Stimulated activated CD4-positive, alpha-beta T cell treated with anti-CD3 and anti-CD28 coated beads, Interleukin-1b, Interleukin-23, amount 100 ng/mL, for 24 hours (primary cell): ENCODE results near the gene RPS8.
"Not testable (repeated sequence)": the region's sequence is repeated elsewhere in the genome, so short reads cannot be mapped to it uniquely, and the experiment has no call there.

ENCODE experiments used
- DNase-seq, 4 experiments: peaks; one replicate each; pipeline ENCODE4 v3.0.0-alpha.2; 2020; ENCODE audit warnings: low read depth in 4 of 4, low spot score in 1 of 4

RPS8 gene

DNA sequence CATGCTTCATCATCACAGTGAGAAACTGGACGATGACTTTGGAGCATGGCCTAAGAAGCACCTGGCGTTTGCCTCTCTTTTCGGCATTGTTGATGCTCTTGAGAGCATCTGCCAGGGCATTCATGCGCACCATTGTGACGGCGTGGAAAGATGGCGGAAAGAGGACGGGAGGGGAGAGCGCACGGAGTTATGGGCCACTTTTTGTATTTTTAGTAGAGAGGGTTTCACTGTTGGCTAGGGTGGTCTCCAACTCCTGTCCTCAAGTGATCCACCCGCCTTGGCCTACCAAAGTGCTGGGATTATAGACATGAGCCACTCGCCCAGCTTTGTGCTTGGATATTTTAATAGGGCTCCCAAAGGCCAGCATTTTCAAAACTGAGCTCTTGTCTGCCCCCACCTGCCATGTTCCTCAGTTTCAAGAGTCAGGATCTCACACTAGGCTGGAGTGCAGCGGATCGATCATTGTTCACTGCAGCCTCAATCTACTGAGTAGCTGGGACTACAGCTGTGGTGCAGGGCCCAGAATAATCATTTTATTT, 5.3 kb downstream of the RPS8 start:
- DNase-seq = no peak

DNA sequence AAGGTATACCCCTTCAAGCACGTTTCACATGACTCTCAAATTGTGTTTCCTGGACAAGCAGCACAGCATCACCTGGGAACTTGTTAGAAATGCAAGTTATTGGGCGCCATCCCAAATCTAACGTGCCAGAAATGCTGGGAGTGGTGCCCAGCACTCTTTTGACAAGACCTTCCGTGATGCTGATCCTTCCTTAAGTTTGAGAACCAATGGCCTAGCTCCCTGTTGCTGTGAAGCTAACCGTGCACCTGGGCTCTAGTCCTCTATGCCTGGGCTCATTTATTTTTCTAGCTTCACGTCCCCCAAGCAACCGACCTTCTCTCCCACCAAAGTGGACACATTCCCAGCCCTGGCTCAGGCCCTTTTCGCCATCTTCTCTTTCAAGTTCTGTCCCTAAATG, 8.4 kb downstream of the RPS8 start:
- no peak for DNase-seq

DNA sequence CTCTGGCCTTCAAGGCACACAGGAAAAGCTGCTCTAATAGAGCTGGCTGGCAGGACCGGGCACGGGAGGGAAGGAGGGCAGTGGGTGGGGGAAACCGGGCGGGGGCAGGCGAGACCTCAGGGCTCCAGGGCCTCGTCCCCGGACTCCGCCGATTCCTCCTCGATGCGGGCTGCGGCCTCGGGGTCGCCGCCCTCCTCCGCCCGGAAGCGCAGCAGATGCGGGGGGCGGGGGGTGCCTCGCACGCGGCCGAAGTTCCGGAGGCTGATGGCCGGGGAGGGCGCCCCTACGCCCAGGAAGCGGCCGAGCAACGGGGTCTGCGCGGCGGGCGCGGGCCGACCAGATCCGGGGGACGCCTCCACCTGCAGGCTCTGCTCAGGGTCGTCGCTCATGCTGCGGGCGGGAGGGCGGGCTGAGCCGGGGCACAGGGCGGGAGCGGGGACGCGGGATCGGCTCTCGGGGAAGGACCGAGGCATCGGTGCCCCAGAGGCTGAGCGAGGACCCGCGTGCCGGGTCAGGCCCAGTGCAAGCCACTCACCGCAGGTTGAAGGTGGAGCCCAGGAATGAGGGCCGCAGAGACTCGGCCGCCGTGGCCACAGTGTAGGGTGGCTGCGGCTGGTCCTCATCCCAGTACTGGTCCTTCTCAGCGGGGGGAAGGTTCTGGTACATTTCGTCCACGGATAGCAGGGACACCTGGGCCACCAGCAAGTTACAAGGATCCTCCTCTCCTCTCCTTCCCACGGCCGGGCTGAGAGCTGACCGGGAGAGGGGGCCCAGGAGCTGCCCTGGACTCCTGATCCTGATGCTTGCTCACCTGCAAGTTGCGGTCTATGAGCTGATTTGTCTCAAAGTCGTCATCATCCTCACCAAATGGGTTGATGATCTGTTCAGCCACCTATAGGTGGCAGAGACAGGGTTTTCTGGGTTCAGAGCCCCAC, 9.0 kb downstream of the RPS8 start:
- no peak for DNase-seq

DNA sequence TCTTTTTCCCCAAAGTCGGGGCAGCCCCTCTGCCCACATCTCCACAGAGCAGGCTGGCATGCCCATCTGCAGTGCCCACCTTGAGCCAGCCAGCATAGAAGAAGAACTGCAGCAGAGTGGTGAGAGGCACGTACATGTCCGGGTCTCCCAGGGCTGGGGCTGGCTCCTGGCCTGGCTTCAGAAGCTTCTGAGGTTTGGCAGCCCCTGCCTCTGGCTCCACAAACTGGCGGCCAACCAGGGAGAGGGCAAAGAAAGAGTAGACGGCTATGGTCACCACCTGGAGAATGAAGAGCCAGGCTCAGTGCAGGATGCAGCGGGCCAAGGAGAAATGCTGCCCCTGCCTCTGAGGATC, 9.7 kb downstream of the RPS8 start:
- no peak for DNase-seq

DNA sequence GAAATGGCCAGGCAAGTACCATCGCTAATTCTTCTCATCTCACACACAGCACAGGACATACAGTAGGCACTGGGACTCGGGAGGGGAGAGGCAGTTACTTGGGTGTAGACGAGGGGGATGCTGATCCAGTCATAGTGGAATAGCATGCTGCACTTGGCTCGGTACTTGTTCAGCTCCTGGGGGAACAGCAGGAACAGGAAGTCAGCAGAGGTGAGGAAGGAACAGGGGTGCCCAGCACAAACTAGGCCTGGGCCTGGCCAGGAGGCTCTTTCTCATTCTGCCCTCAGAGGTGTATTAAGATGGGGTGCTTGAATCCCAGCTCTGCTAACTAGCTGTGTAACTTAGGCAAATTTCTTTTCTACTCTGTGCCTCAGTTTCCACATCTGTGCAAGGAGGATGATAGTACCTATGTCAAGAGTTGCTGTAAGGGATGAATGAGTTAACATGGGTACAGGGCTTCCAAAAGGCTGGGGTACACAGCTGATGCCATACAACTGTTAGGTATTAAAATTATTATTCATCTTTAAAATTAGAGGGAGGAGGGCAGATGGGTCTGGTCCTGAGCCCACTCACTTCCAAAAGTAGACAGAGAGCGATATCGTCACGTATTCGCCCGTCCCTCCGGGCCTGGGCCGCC, 10.3 kb downstream of the RPS8 start:
- DNase-seq = no peak

DNA sequence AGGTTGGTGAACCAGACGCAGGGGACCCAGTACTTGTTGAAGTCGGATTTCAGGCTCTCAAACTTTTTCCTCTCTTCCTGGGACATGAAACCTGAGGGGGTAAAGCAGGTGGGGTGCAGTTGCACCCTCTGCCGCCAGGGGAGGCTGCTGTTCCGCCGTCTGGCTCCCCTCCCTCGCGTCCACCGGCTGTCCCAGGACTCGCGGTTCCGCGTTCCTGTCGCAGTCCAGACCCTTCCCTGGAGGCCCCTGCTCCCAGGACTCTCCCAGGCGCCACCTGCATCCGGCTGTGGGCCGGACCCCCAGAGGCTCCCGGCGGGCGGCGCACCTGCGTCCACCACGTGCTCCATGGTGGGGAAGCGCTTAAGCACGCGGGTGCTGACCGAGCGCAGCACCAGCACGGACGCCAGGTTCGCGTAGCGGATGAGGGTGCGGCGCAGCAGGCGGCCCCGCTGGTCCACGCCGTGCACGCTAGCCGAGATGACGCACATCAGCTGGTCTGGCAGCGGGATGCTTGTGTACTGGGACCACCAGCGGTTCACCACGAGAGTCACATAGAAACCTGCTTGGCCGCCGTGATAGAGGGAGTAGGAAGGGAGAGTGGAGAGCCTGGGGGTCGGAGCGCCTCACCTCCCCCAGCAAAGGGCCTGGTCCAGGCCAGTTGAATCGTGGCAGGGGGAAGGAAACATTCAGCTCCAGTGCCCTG, 10.9 kb downstream of the RPS8 start:
- DNase-seq = peak in 2 of 4 experiments; percentile 63 to 67

DNA sequence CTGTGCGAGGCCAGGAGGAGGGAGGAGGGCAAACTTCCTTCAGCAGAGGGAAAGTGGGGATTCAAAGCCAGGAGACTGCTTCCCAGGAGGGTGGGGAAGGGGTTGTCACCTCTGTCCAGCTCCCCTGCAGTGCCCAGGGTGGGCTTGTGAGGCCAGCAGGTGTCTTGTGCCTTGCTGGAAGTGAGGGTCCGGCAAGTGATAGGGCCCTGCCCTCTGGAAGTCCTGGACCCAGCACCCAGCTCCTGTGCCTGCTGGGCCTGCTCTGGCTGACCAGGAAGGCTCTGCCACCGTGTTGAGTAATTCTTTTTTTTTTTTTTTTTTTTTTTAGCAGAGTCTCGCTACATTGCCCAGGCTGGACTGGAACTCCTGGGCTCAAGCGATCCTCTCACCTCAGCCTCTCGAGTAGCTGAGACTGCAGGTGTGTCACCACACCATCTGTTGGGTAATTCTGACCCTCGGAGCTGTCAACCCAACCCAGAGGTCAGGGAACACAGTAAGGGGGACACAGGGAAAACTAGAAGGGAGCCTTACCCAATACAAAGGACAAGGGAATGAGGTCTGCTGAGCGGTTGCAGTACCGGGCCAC, 11.6 kb downstream of the RPS8 start:
- DNase-seq = no peak

DNA sequence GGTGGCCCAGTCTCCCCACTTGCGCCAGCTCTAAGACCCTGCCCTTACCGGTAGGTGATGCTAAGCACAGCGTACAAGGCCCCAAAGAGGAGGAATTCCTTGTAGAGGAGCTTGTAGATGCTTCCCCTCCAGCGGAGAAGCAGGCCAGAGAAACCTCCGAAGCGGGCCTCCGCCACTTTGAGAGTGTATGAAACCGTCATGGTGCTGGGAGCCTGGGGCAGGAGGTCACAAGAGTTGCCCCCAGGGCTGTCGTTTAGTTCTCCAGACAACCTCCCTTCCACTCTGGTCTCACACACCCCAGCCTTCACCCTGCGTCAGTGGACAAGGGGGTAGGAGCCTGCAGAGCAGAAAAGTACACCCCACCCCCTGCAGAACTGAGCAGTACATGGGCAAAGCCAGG, 12.2 kb downstream of the RPS8 start:
- DNase-seq = no peak

DNA sequence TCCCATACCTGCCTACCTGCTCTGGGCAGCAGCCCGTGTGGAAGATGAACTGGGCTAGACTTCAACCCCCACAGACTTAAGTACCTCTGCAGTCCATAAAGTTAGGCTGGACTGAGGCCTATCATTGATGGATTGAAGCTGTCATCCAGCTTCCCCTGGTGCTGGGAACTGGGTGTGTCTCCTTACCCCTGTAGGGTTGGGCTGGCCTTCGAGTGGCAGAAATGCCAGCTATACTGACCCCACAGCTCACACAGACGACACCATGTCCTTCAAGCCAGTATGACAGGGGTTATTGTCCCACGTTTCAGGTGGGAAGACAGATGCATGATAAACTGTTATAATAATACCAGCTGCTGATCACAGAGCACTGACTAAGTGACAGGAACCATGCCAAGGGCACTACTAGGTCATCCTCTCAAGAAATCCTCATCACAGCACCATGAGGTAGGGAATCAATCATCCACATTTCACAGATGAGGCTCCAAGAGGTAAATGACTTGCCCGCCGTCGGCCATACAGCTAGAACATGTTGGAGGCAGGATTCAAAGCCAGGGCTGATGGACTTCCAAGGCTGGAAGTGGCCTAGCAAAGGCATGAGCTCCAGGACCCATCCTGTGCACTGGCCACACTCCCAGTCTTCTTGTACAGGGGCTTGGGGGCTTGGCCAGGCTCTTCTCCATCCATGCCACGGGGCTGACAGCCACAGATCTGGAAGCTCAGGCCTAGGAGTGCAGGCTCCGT, 12.9 kb downstream of the RPS8 start, which contains the start of gene BEST4:
BEST4 (minus strand) TSS at position 51 of the 741 bp plus-strand sequence. CDS start 465 bp downstream, outside the sequence.
- DNase-seq = no peak

DNA sequence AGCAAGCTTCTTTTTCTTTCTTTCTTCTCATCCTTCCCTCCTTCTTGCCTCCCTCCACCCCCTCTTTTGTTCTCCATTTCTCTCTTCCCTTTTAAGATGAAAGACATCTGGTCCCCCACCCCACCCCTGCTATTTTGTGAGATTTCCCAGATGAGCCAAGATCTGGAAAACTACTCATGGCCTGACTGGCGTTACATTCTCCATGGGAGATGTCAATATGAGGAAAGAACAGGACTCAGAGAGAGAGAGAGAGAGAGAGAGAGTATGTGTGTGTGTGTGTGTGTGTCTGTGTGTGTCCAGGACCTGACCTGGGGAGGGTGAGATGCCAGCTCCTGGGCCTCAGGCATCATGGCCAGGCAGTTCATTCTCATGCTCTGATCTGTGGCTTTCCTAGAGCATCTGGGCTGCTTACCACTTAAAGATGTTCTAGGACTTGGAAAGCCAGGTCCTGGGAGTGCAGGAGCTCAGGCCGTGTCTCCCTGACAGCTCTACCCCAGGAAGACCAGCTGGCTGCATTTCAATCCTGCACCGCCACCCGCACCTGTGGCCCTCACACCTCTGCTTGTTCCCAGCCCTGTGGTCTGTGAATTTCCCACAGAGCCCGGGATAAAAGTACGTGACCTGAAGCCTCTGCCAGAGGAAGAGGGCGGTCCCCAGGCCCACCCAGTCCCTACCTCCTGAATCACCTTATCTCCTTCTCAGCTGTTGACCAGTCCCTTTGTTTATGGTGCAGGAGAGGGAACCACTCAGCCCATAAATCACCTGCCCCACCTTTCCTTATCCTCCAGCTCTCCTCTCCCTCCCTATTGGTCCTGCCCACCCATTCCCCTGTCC, 15.8 kb downstream of the RPS8 start:
- no peak for DNase-seq

DNA sequence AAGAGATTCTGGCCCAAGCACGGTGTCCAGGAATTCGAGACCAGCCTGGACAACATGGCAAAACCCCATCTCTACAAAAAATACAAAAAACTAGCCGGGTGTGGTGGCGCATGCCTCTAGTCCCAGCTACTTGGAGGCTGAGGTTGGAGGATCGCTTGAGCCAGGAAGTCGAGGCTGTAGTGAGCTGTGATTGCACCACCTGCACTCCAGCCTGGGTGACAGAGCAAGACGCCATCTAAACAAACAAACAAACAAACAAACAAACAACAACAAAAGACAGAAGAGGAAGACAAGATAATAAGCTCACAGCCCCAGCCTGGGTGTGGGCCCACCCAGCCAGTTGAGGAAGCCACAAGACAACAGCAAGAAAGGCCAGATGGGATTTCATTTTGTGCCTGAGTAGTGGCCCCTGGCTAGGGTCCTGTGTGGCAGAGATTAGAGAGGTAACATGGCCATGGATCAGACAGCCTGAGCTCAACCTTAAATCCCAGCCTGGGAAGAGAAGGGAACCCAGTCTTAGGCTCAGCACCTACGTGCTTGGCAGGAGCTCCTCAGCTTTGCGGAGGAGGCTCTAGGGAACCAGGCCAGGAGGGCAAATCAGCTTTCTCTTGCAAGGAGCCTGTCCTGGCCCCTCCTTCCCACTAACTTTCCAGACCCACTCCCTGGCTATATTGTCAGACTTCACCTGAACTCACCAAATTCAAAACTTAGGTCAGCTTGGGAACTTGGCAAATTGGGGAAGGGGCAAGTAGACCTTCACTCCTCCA, 17.6 kb downstream of the RPS8 start:
- DNase-seq = no peak

DNA sequence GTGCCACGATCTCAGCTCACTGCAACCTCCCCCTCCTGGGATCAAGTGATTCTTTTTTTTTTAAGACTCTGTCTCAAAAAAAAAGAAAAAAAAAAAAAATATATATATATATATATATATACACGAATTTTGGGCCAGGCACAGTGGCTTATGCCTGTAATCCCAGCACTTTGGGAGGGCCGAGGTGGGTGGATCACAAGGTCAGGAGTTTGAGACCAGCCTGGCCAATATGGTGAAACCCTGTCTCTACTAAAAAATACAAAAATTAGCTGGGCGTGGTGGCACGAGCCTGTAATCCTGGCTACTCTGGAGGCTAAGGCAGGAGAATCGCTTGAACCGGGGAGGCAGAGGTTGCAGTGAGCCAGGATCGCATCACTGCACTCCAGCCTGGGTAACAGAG, 22.5 kb downstream of the RPS8 start:
- DNase-seq = not testable (repeated sequence)

DNA sequence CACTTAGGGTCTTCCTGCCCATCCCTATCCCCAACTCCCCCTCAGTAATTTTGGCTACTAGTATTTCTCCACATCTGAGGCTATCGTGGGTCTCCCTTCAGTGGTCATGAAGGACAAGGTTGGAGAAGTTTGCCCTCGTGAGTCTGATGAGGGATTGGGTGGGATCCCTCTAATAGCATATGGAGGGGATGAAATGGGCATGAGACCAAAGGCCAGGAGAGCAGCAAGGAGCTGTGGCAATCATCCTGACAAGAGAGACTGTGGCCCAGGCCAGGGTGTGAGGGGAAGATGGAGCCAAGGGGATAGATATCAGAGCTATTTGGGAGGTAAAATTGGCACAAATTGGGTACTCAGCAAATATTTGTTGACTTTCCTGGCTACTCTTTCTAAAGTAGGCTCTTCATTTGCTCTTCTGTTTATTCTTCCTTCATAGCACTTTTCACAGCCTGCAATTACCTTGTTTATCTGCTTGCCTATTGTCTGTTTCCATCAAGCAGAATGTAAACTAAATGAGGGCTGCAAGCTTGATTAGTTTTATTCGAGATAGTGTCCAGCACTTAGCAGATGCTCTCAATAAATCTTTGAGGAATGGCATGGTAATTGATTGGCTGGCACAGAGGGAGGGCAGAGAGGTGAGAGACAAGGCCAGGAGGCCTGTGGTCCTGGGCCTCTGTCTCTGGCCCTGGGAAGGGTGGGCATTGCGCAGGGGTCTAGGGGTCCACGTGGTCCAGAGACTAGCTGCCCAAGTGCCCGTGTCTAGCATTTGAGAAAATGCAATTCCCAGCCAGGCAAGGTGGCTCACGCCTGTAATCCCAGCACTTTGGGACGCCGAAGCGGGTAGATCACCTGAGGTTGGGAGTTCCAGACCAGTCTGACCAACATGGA, 23.4 kb downstream of the RPS8 start:
- DNase-seq = no peak

DNA sequence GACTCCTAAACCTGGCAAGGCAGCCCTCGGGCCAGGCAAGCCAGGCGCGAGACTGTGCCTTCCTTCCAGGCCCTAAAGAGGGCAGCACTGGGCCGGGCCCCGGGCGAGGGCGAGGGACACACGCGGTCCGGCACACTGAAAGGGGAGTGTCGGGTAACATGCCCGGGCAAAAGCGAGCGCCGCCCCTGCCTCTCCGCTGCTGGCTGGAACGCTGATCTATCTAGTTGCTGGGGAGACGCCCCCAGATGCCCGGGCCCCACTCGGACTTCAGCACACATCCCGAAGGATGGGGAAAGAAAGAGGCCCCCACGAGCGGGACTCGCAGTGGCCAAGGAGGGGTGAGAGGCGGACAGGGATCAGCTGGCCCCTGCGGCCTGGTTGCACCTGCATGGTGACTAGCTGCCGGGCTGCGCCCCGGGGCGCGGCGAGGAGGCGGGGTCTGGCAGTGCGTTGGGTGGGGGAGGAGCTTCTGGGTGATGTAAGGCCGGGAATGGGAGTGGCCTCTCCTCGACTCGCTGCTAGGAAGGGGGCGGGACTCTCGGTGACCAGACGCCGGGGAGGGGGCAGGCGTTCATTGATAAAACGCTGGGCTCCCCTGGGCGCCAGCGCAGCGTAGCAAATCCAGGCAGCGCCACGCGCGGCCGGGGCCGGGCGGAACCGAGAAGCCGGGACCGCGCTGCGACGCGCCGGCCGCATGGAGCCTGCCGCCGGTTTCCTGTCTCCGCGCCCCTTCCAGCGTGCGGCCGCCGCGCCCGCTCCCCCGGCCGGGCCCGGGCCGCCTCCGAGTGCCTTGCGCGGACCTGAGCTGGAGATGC, 24.6 kb downstream of the RPS8 start, which contains the start of gene PLK3:
PLK3 (plus strand) TSS at position 608 of the 815 bp plus-strand sequence; CDS start at position 695, 87 bp downstream.
- DNase-seq = peak; percentile 91 to 98 (median 98)

DNA sequence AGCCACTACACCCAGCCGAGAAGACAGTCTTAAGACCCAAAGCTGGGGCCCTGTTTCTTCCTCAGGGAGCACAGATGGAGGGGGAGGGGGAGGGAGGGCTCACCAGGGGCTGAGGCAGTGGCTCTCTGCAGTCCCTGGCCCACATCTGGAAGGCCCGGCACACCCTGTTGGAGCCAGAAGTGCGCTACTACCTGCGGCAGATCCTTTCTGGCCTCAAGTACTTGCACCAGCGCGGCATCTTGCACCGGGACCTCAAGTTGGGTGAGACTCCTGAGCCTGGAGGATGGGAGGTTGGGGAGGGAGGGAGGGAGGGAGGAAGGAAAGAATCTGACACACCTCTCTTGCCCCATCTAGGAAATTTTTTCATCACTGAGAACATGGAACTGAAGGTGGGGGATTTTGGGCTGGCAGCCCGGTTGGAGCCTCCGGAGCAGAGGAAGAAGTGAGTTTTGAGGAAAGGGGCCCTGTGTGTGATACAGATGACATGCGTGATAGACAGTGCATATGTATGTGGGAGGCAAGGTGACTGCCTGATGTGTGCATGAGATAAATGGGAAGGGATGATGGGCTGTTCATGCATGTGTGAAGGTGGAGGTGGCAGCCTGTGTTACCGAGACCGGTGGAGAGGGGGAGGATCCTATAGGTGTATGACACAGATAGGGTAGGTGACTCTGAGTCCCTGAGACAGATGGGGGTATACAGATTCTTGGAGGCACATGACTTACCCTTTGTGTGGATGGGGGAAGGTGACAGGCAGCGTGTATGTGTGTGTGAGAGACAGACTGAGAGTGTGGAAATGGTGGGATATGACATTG, 26.4 kb downstream of the RPS8 start:
- DNase-seq = no peak
